HepG2 (cell line): ENCODE results near the gene SOCS1.

ENCODE experiments used
- AHR ChIP-seq: IDR thresholded peaks from 2 replicates; pipeline ENCODE4 v1.6.1; 2018; ENCODE audit warnings: missing genetic modification reagents, missing compliant biosample characterization
- CTCF ChIP-seq: sonication (generic); formaldehyde crosslinking; IDR thresholded peaks from 2 replicates; pipeline ENCODE4 v1.5.0; 2020; ENCODE audit warnings: mild to moderate bottlenecking, missing genetic modification reagents, moderate library complexity
- EP300 ChIP-seq, 3 experiments: sonication (generic) in 1 of 3; formaldehyde crosslinking in 1 of 3; IDR thresholded peaks; 2 replicates each; pipeline versions ENCODE4 v1.5.1 to v1.6.1; 2011 to 2020; ENCODE audit warnings: low read depth in 2 of 3, low read length in 2 of 3, borderline replicate concordance in 1 of 3, improper control_type of control experiment in 1 of 3, mild to moderate bottlenecking in 1 of 3, missing genetic modification reagents in 1 of 3, moderate library complexity in 1 of 3
- HNRNPUL1 ChIP-seq: fragments of 200-400 bp; formaldehyde crosslinking; IDR thresholded peaks from 2 replicates; pipeline ENCODE4 v1.6.1; 2017; ENCODE audit warnings: low read depth, mild to moderate bottlenecking, low read length, moderate library complexity
- ZNF3 ChIP-seq: IDR thresholded peaks from 2 replicates; pipeline ENCODE4 v1.7.0; 2017; ENCODE audit warnings: inconsistent platforms
- ZNF556 ChIP-seq: sonication (generic); formaldehyde crosslinking; IDR thresholded peaks from 2 replicates; pipeline ENCODE4 v1.4.0; 2020; ENCODE audit warnings: mild to moderate bottlenecking, missing genetic modification reagents, borderline replicate concordance

GRCh38 chr16:11224096-11224893 is 31.7 kb downstream of the SOCS1 start:
- no peak for TF ChIP-seq AHR (CRISPR knock-in tag)
- 0 out of 4 replicates have a peak, but pooled peaks of 1 of the 2 experiments have one; percentile 11 for TF ChIP-seq EP300 (IDR thresholded peaks at IDR 0.05; ENCODE audit: low read depth in 2 of 2, low read length in 2 of 2)
- TF ChIP-seq EP300 (CRISPR knock-in tag; IDR thresholded peaks at IDR 0.05; ENCODE audit: borderline replicate concordance), result no peak
- TF ChIP-seq ZNF556 (CRISPR knock-in tag), result no peak; the same call in 1 of the 2 replicates
- TF ChIP-seq HNRNPUL1, result no peak
- no peak for TF ChIP-seq ZNF3
- TF ChIP-seq CTCF (CRISPR knock-in tag), result no peak
